Gastrocnemius medialis (tissue), 4 donors: ENCODE measurements around the gene EDN3. TPM values are rescaled to one million over a fixed set of nuclear protein-coding genes. Genes with fewer than 3 reads are reported as not detected.

ENCODE experiments used
- ATAC-seq, 2 donors: fragments of 150-250 bp; one replicate each; pipeline ENCODE4 v1.9.1; 2016
- DNase-seq, 2 donors: peaks; one replicate each; pipeline ENCODE4 v3.0.0-alpha.2; 2019
- H3K27ac ChIP-seq, 4 donors: fragments of 200-600 bp; sonication (generic); 1 replicate in 1 of 4; 2 replicates in 3 of 4; pipeline ENCODE4 v1.5.1; 2016 to 2018; ENCODE audit warnings: mild to moderate bottlenecking in 2 of 4, moderate library complexity in 1 of 4
- H3K27me3 ChIP-seq, 3 donors: fragments of 200-600 bp; sonication (generic) in 2 of 3; 1 replicate in 1 of 3; 2 replicates in 2 of 3; pipeline versions ENCODE4 v1.5.1 to v1.6.0; 2016 to 2019; ENCODE audit warnings: mild to moderate bottlenecking in 1 of 3, moderate library complexity in 1 of 3
- H3K36me3 ChIP-seq, 2 donors: fragments of 200-600 bp; sonication (generic) in 1 of 2; one replicate each; pipeline ENCODE4 v1.5.1; 2017 to 2018
- H3K4me1 ChIP-seq, 2 donors: fragments of 200-600 bp; sonication (generic) in 1 of 2; one replicate each; pipeline ENCODE4 v1.5.1; 2016 to 2017; ENCODE audit warnings: mild to moderate bottlenecking in 2 of 2
- H3K4me3 ChIP-seq, 4 donors: fragments of 200-600 bp; sonication (generic) in 3 of 4; 1 replicate in 1 of 4; 2 replicates in 3 of 4; pipeline ENCODE4 v1.5.1; 2016 to 2019; ENCODE audit warnings: mild to moderate bottlenecking in 2 of 4
- H3K9me3 ChIP-seq, 3 donors: fragments of 200-600 bp; sonication (generic) in 2 of 3; 1 replicate in 1 of 3; 2 replicates in 2 of 3; pipeline ENCODE4 v1.5.1; 2016 to 2019
- CTCF ChIP-seq, 5 experiments: fragments of 450-650 bp in 3 of 5; fragments of 200-600 bp in 2 of 5; sonication (generic) in 2 of 5; IDR thresholded peaks in 4 of 5; conservative IDR thresholded peaks in 1 of 5; 1 replicate in 4 of 5; 2 replicates in 1 of 5; pipeline ENCODE4 v1.5.1; 2016 to 2019; ENCODE audit warnings: antibody characterized with exemption in 5 of 5, mild to moderate bottlenecking in 3 of 5, moderate library complexity in 3 of 5
- POLR2A ChIP-seq, 2 donors: fragments of 450-650 bp; IDR thresholded peaks; one replicate each; pipeline ENCODE4 v1.6.1; 2017; ENCODE audit warnings: antibody characterized with exemption in 2 of 2, mild to moderate bottlenecking in 2 of 2, moderate library complexity in 2 of 2
- in situ Hi-C, 4 donors: fragments of 200-750 bp; cut with MboI; loops; one replicate each; pipeline versions ENCODE4 v1.15.0 to v1.8.0; 2017; ENCODE audit warnings: low sequenced_read_pairs in 4 of 4
- intact Hi-C: fragments of 100-400 bp; cut with DNase I; formaldehyde crosslinking; loops from one replicate; pipeline ENCODE4 v1.15.1; 2023; ENCODE audit warnings: low total_unique reads
- total RNA-seq, 4 donors: library from RNA; depleted of rRNA; stranded (reverse); fragments of >200 nt; gene quantifications; one replicate each; pipeline versions ENCODE4 v1.1.0 to v1.2.3, GENCODE V29; 2016

The EDN3 gene
- total RNA-seq, 4 donors from 2014 or later = 0.16 to 1.0 (median 0.66) TPM; not detected in 1

- Histone ChIP-seq H3K36me3 (no peaks in the 10 kb centered on the region), H3K4me3 (no peak overlapping the region), H3K4me1 (no peaks in the 10 kb centered on the region), H3K9me3 (no peaks in the 10 kb centered on the region), H3K27me3 (peaks cover 0 to 4% (median 0%) of the 10 kb centered on the region in 3 donors), H3K27ac (no peak overlapping the region)
- no peak for DNase-seq
- in situ Hi-C loops = no loop called here
- no peak for TF ChIP-seq POLR2A (IDR thresholded peaks at IDR 0.05)
- TF ChIP-seq CTCF (IDR thresholded peaks at IDR 0.05 in 4 of 5, conservative IDR thresholded peaks at IDR 0.05 in 1 of 5) = no peak
- intact Hi-C loops = no loop called here
- no peak for ATAC-seq
Measured at GRCh38 chr20:59307270-59307669, 6.9 kb downstream of the EDN3 start.

GRCh38 chr20:59308493-59309201 lies 8.2 kb downstream of the EDN3 start:
- ATAC-seq = no peak
- H3K9me3 ChIP-seq = no peaks in the 10 kb centered on the region
- TF ChIP-seq POLR2A (IDR thresholded peaks at IDR 0.05) (no peak), CTCF (IDR thresholded peaks at IDR 0.05 in 4 of 5, conservative IDR thresholded peaks at IDR 0.05 in 1 of 5) (no peak)
- H3K4me3 ChIP-seq = no peak overlapping the region
- no peaks in the 10 kb centered on the region for H3K36me3 ChIP-seq
- no peaks in the 10 kb centered on the region for H3K4me1 ChIP-seq
- intact Hi-C loops (no loop called here), in situ Hi-C loops (no loop called here)
- no peak overlapping the region for H3K27ac ChIP-seq
- H3K27me3 ChIP-seq = peaks cover 0 to 4% (median 0%) of the 10 kb centered on the region in 3 donors
- no peak for DNase-seq

- no peak for DNase-seq
- H3K4me3 ChIP-seq = no peak overlapping the region
- intact Hi-C loops (no loop called here), in situ Hi-C loops (no loop called here)
- H3K4me1 ChIP-seq = no peaks in the 10 kb centered on the region
- H3K36me3 ChIP-seq = no peaks in the 10 kb centered on the region
- no peaks in the 10 kb centered on the region for H3K9me3 ChIP-seq
- peaks cover 0 to 4% (median 0%) of the 10 kb centered on the region in 3 donors for H3K27me3 ChIP-seq
- no peak for TF ChIP-seq POLR2A (IDR thresholded peaks at IDR 0.05)
- TF ChIP-seq CTCF (IDR thresholded peaks at IDR 0.05 in 4 of 5, conservative IDR thresholded peaks at IDR 0.05 in 1 of 5) = no peak
- no peak for ATAC-seq
- H3K27ac ChIP-seq = no peak overlapping the region
Measured at GRCh38 chr20:59309218-59309617, 8.8 kb downstream of the EDN3 start.

GRCh38 chr20:59314997-59315396 lies 14.6 kb downstream of the EDN3 start:
- ATAC-seq (no peak), DNase-seq (no peak)
- no peak overlapping the region for H3K4me3 ChIP-seq
- in situ Hi-C loops = no loop called here
- TF ChIP-seq CTCF (IDR thresholded peaks at IDR 0.05 in 4 of 5, conservative IDR thresholded peaks at IDR 0.05 in 1 of 5) (no peak), POLR2A (IDR thresholded peaks at IDR 0.05) (no peak)
- no peak overlapping the region for H3K27ac ChIP-seq
- no peaks in the 10 kb centered on the region for H3K36me3 ChIP-seq
- H3K4me1 ChIP-seq = no peaks in the 10 kb centered on the region
- intact Hi-C loops = no loop called here
- H3K27me3 ChIP-seq = no peaks in the 10 kb centered on the region
- H3K9me3 ChIP-seq = no peaks in the 10 kb centered on the region
